Mammary epithelial cell (primary cell): ENCODE measurements around the gene CKAP2.

ENCODE experiments used
- CTCF ChIP-seq, 2 donors: IDR thresholded peaks in 1 of 2; conservative IDR thresholded peaks in 1 of 2; 2 replicates each; pipeline ENCODE4 v1.5.1; 2011 to 2012; ENCODE audit warnings: inconsistent platforms in 2 of 2, low read length in 2 of 2, mild to moderate bottlenecking in 2 of 2, control low read depth in 1 of 2, low read depth in 1 of 2; ENCODE audit not compliant: insufficient read depth in 1 of 2; ENCODE audit errors: extremely low read depth in 1 of 2
- EZH2 ChIP-seq: IDR thresholded peaks from 2 replicates; pipeline ENCODE4 v1.6.1; 2012; ENCODE audit warnings: low read length, inconsistent platforms, borderline replicate concordance

- TF ChIP-seq CTCF (conservative IDR thresholded peaks at IDR 0.05 in 1 of 2, IDR thresholded peaks at IDR 0.05 in 1 of 2; ENCODE audit: extremely low read depth in 1 of 2, insufficient read depth in 1 of 2, low read depth in 1 of 2, low read length in 2 of 2), result no peak
- TF ChIP-seq EZH2, result no peak
These were observed 36.2 kb upstream of the CKAP2 start for GRCh38 chr13:52419080-52419479.
